Smooth muscle cell of the pulmonary artery (primary cell): ENCODE data around the gene SLC8A3. TPM values are rescaled to one million over a fixed set of nuclear protein-coding genes. Genes with fewer than 3 reads are reported as not detected.

Experiments
- total RNA-seq: library from RNA; depleted of rRNA; stranded (reverse); fragments of >200 nt; gene quantifications from 2 replicates; pipeline ENCODE4 v1.2.3, GENCODE V29; 2014

SLC8A3 gene, protein sequence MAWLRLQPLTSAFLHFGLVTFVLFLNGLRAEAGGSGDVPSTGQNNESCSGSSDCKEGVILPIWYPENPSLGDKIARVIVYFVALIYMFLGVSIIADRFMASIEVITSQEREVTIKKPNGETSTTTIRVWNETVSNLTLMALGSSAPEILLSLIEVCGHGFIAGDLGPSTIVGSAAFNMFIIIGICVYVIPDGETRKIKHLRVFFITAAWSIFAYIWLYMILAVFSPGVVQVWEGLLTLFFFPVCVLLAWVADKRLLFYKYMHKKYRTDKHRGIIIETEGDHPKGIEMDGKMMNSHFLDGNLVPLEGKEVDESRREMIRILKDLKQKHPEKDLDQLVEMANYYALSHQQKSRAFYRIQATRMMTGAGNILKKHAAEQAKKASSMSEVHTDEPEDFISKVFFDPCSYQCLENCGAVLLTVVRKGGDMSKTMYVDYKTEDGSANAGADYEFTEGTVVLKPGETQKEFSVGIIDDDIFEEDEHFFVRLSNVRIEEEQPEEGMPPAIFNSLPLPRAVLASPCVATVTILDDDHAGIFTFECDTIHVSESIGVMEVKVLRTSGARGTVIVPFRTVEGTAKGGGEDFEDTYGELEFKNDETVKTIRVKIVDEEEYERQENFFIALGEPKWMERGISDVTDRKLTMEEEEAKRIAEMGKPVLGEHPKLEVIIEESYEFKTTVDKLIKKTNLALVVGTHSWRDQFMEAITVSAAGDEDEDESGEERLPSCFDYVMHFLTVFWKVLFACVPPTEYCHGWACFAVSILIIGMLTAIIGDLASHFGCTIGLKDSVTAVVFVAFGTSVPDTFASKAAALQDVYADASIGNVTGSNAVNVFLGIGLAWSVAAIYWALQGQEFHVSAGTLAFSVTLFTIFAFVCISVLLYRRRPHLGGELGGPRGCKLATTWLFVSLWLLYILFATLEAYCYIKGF
- total RNA-seq, result 0.33 and 0.40 TPM in 2 replicates

DNA sequence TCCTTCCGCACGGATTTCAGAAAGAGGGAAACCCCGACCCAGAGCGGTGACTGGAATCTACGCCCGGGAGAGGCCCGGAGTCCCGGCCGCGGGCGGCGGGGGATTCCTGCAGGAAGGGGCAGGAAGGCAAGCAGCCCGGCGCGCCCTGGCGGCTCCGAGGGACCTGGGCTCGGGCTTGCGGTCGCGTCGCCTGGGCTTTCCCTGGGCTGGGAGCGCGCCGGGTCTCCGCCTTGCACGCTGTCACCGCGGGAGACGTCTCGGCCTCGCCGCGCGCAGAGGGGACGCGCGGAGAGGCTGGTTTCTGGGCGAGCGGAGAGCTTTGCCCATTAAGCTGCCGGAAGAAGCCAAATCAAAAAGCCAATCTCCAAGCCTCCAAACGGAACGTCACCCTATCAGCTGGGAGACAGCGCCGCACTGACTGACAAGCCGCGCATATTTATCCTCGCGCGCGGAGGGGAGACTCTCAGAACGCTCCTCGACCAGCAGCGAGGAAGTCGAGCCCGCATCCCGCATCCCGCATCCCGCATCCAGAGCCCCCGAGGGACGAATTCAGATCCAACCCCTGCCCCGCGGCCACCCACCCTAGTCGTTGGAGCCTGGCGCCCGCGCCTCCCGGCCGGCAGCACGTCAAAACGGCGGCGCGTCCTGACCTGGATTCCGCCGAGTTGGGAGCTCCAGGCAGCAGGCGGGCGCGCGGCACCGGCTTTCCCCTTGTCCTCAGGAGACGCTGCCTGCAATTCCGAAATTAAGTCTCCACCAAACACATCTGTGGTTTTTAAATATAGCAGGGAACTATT is at the start of gene SLC8A3:
Gene SLC8A3 (minus strand): TSS at position 293 of the 797 bp plus-strand sequence. CDS start 20,529 bp downstream, outside the sequence.

Other genes with a start within 250 kb of the SLC8A3 start
- 15.2 and 26.0 TPM in 2 replicates for gene COX16, start 170.7 kb upstream of the SLC8A3 start, total RNA-seq
- gene SYNJ2BP, start 228.1 kb upstream of the SLC8A3 start, total RNA-seq, result 20.6 and 29.1 TPM in 2 replicates